HEK293 (cell line): ENCODE measurements around the gene ATP10D.

Source experiments
- CTCF ChIA-PET: fragments of 350-600 bp; formaldehyde crosslinking; extraction: SDS; loops from one replicate; lab custom pipeline; 2021; ENCODE audit warnings: antibody characterized with exemption; lab: Yijun Ruan, JAX
- POLR2A ChIA-PET: fragments of 300-600 bp; formaldehyde crosslinking; extraction: SDS; loops from one replicate; lab custom pipeline; 2020; ENCODE audit warnings: antibody characterized with exemption, inconsistent platforms; lab: Yijun Ruan, JAX
- H3K27ac ChIP-seq: fragments of 200-500 bp; sonication (Bioruptor generic); 2 replicates; pipeline ENCODE4 v1.5.1; 2014; ENCODE audit warnings: low read depth, low read length, control low read depth, inconsistent platforms; ENCODE audit errors: extremely low read depth
- H3K36me3 ChIP-seq, 2 experiments: fragments of 200-500 bp in 1 of 2; sonication (Bioruptor generic) in 1 of 2; 1 replicate in 1 of 2; 2 replicates in 1 of 2; pipeline ENCODE4 v1.5.1; 2014 to 2017; ENCODE audit warnings: inconsistent platforms in 2 of 2, low read length in 2 of 2; ENCODE audit not compliant: control insufficient read depth in 2 of 2, insufficient read depth in 1 of 2
- H3K4me1 ChIP-seq: fragments of 200-500 bp; sonication (Bioruptor generic); 2 replicates; pipeline ENCODE4 v1.5.1; 2014; ENCODE audit warnings: mild to moderate bottlenecking, low read length, inconsistent platforms; ENCODE audit not compliant: control insufficient read depth, insufficient read depth
- H3K4me3 ChIP-seq: 2 replicates; pipeline ENCODE4 v1.5.1; 2011; ENCODE audit warnings: low read depth, mild to moderate bottlenecking, control low read depth, low read length, moderate library complexity
- H3K9me3 ChIP-seq: fragments of 200-500 bp; sonication (Bioruptor generic); 2 replicates; pipeline ENCODE4 v1.5.1; 2014; ENCODE audit warnings: low read depth, low read length, inconsistent platforms; ENCODE audit not compliant: control insufficient read depth, insufficient read depth
- GLIS2 ChIP-seq: fragments of 450-650 bp; formaldehyde crosslinking; IDR thresholded peaks from 2 replicates; pipeline ENCODE4 v1.5.1; 2016; ENCODE audit warnings: missing biosample characterization, missing genetic modification characterization
- HOXA7 ChIP-seq: sonication (generic); formaldehyde crosslinking; IDR thresholded peaks from 2 replicates; pipeline ENCODE4 v1.8.1; 2022; ENCODE audit warnings: missing genetic modification reagents, borderline replicate concordance
- MYNN ChIP-seq: fragments of 450-650 bp; formaldehyde crosslinking; IDR thresholded peaks from 2 replicates; pipeline ENCODE4 v1.5.1; 2016; ENCODE audit warnings: missing biosample characterization, missing genetic modification characterization, borderline replicate concordance
- ZBTB7A ChIP-seq: fragments of 450-650 bp; formaldehyde crosslinking; IDR thresholded peaks from 2 replicates; pipeline ENCODE4 v1.5.1; 2016; ENCODE audit warnings: low read depth, missing biosample characterization, missing genetic modification characterization
- ZFP37 ChIP-seq: fragments of 450-650 bp; formaldehyde crosslinking; IDR thresholded peaks from 2 replicates; pipeline ENCODE4 v1.5.1; 2016; ENCODE audit warnings: missing biosample characterization, missing genetic modification characterization
- ZNF121 ChIP-seq: fragments of 450-650 bp; formaldehyde crosslinking; IDR thresholded peaks from 2 replicates; pipeline ENCODE4 v1.5.1; 2016; ENCODE audit warnings: missing biosample characterization, missing genetic modification characterization
- ZNF138 ChIP-seq: fragments of 450-650 bp; formaldehyde crosslinking; IDR thresholded peaks from 2 replicates; pipeline ENCODE4 v1.5.1; 2016; ENCODE audit warnings: missing biosample characterization, missing genetic modification characterization, borderline replicate concordance
- ZNF16 ChIP-seq: fragments of 450-650 bp; formaldehyde crosslinking; IDR thresholded peaks from 2 replicates; pipeline ENCODE4 v1.5.1; 2016; ENCODE audit warnings: low read depth, missing biosample characterization, missing genetic modification characterization
- ZNF391 ChIP-seq: fragments of 450-650 bp; formaldehyde crosslinking; IDR thresholded peaks from 2 replicates; pipeline ENCODE4 v1.5.1; 2016; ENCODE audit warnings: low read depth, missing biosample characterization, missing genetic modification characterization, borderline replicate concordance
- ZNF48 ChIP-seq: fragments of 450-650 bp; formaldehyde crosslinking; IDR thresholded peaks from 2 replicates; pipeline ENCODE4 v1.5.1; 2016; ENCODE audit warnings: missing biosample characterization, missing genetic modification characterization
- ZNF514 ChIP-seq: fragments of 450-650 bp; formaldehyde crosslinking; IDR thresholded peaks from 2 replicates; pipeline ENCODE4 v1.5.1; 2016; ENCODE audit warnings: missing biosample characterization, missing genetic modification characterization
- ZNF596 ChIP-seq: fragments of 450-650 bp; IDR thresholded peaks from 2 replicates; pipeline ENCODE4 v1.5.0; 2018; ENCODE audit warnings: missing biosample characterization, mild to moderate bottlenecking, missing genetic modification characterization, moderate library complexity
- ZNF76 ChIP-seq: fragments of 450-650 bp; formaldehyde crosslinking; IDR thresholded peaks from 2 replicates; pipeline ENCODE4; 2016; ENCODE audit warnings: low read depth, missing biosample characterization, missing genetic modification characterization, borderline replicate concordance
- ZXDB ChIP-seq: fragments of 450-650 bp; formaldehyde crosslinking; IDR thresholded peaks from 2 replicates; pipeline ENCODE4 v1.5.1; 2016; ENCODE audit warnings: missing biosample characterization, missing genetic modification characterization
- TF ChIP-seq, protein P1 (sequence below): fragments of 450-650 bp; formaldehyde crosslinking; IDR thresholded peaks from 2 replicates; pipeline ENCODE4 v1.5.1; 2017; ENCODE audit warnings: missing biosample characterization, missing genetic modification characterization
- TF ChIP-seq, protein P2 (sequence below): fragments of 450-650 bp; formaldehyde crosslinking; IDR thresholded peaks from 2 replicates; pipeline ENCODE4 v1.5.1; 2016; ENCODE audit warnings: missing biosample characterization, missing genetic modification characterization, low read depth

ATP10D gene

DNA sequence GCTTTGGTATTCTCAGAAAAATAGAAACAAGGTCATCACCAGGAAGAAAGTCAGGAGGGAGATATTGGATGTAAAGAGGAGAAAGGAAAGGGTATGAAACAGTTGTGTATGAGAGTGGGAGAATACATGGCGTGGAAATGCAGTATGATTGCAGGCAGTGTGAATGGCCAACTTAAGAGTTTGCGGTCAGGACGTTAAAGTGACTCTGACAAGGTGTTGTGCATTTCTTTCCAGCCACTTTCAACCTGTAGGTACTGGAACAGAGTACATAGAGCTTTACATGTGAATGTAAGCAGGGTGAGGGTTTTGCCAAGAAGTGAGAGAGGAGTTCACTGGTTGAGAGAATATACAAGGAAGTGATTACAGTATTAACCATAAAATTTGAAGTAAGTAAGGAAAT lies 15.7 kb downstream of the ATP10D start (continued):
- TF ChIP-seq MYNN (no peak), ZBTB7A (tag by site-specific recombination) (no peak)
- TF ChIP-seq, protein P1, sequence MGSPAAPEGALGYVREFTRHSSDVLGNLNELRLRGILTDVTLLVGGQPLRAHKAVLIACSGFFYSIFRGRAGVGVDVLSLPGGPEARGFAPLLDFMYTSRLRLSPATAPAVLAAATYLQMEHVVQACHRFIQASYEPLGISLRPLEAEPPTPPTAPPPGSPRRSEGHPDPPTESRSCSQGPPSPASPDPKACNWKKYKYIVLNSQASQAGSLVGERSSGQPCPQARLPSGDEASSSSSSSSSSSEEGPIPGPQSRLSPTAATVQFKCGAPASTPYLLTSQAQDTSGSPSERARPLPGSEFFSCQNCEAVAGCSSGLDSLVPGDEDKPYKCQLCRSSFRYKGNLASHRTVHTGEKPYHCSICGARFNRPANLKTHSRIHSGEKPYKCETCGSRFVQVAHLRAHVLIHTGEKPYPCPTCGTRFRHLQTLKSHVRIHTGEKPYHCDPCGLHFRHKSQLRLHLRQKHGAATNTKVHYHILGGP (tag by site-specific recombination) = no peak

DNA sequence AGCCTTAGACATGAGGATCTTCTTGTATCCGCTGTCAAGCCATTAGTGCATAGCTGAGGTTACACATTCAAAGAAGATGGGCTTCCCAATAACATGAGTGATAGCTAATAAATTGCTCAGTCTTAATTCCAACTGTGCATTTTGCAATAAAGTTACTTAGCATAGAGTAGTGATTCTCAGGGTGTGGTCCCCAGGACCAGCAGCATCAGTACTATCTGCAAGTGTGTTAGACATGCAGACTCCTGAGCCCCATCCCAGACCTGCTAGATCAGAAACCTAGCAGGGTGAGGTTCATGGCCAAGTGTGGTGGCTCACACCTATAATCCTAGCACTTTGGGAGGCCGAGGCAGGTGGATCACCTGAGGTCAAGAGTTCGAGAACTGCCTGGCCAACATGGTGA lies 20.1 kb downstream of the ATP10D start:
- Histone ChIP-seq H3K4me1 (no peaks in the 10 kb centered on the region), H3K9me3 (no peaks in the 10 kb centered on the region), H3K27ac (no peak overlapping the region), H3K4me3 (no peak overlapping the region), H3K36me3 (no peaks in the 10 kb centered on the region)
- ChIA-PET CTCF (no interaction called here), POLR2A (no interaction called here)
- no peak for TF ChIP-seq ZNF16 (tag by site-specific recombination)

DNA sequence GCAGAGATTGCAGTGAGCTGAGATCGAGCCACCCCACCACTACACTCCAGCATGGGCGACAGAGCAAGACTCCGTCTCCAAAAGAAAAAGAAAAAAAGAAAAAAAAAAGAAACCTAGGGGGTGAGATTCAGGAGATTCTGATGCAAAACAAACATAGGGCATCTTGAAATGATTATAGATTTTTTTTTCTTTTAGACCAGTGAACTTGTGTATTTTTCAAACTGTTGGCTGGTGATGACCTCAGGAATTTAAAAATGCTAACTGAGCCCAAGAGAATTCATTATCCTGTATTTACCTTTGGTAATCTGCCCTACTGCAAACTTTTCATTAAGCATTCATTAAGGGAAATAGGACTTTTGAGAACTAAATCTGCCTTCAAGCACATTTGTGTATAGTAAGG lies 20.6 kb downstream of the ATP10D start:
- H3K27ac ChIP-seq = no peak overlapping the region
- no peak overlapping the region for H3K4me3 ChIP-seq
- TF ChIP-seq ZFP37 (tag by site-specific recombination) (no peak), ZNF48 (tag by site-specific recombination) (no peak), ZNF121 (tag by site-specific recombination) (no peak), HOXA7 (no peak), ZNF138 (no peak), ZNF391 (tag by site-specific recombination) (no peak), GLIS2 (tag by site-specific recombination) (no peak), ZXDB (no peak), ZNF596 (tag by site-specific recombination) (no peak)
- H3K9me3 ChIP-seq = no peaks in the 10 kb centered on the region
- ChIA-PET CTCF (no interaction called here), POLR2A (no interaction called here)
- no peaks in the 10 kb centered on the region for H3K4me1 ChIP-seq
- no peaks in the 10 kb centered on the region for H3K36me3 ChIP-seq

DNA sequence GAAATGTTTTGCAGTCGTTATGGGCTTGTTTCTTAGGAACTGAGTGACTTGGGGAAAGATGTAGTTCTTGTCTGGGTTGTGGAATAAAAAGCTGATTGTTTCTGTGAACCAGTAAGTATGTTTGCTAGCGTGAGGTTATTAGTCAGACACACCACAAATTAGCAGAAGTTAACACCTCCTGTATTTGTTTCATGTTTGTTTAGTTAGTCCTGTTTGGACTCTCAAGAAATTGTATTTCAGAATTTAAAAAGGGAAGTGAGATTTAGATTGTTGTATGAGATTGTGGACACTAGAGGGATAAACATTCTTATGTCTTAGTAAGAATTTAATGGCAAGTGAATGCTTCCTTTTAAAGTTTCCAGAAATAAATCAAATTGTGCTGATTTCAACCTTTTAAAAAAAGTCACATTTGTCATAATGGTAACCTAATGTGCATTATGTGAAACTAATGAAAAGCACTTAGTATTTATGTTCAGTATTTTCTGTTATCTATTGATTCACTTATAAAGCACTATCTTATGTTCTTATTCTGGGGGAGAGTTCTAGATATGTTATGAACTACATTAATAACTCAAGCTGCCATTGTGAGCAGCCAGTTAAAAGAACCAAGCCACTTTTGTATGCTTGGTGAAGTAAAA lies 25.6 kb downstream of the ATP10D start:
- Histone ChIP-seq H3K27ac (no peak overlapping the region), H3K4me3 (no peak overlapping the region), H3K36me3 (no peaks in the 10 kb centered on the region), H3K9me3 (no peaks in the 10 kb centered on the region), H3K4me1 (no peaks in the 10 kb centered on the region)
- ChIA-PET POLR2A (no interaction called here), CTCF (interaction anchor here (0.6 to 1.4 kb wide), 2 partner anchors 54 to 64 kb away, joined by 3 to 4 read pairs; no protein-coding TSS in a partner anchor)
- no peak for TF ChIP-seq ZNF76
- TF ChIP-seq ZNF514 (tag by site-specific recombination) = no peak
- TF ChIP-seq ZNF16 (tag by site-specific recombination) = no peak
- TF ChIP-seq, protein P2, sequence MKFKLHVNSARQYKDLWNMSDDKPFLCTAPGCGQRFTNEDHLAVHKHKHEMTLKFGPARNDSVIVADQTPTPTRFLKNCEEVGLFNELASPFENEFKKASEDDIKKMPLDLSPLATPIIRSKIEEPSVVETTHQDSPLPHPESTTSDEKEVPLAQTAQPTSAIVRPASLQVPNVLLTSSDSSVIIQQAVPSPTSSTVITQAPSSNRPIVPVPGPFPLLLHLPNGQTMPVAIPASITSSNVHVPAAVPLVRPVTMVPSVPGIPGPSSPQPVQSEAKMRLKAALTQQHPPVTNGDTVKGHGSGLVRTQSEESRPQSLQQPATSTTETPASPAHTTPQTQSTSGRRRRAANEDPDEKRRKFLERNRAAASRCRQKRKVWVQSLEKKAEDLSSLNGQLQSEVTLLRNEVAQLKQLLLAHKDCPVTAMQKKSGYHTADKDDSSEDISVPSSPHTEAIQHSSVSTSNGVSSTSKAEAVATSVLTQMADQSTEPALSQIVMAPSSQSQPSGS = no peak
- TF ChIP-seq, all 188 proteins: peak for 0
